ENCODE data around the gene USP54.

DNA sequence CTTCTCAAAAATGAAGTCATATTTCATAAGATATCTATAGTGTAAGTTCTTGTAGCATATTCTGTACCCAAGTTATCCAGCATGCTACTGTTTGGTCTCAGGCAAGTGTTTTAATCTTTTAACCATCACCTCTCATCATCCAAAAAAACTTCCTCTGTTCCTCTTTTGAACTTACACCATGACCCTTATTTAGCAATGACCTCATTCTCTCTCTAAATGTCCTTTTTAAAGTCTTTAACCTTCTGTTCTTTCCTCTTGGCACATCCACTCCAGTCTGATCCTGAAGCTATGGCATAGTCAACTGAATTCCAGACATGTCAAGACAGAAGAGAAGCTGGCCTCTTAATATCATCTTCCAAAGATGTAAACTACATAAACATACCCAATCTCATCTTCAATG is 121.6 kb downstream of the USP54 start:
- TF ChIP-seq, protein P1, sequence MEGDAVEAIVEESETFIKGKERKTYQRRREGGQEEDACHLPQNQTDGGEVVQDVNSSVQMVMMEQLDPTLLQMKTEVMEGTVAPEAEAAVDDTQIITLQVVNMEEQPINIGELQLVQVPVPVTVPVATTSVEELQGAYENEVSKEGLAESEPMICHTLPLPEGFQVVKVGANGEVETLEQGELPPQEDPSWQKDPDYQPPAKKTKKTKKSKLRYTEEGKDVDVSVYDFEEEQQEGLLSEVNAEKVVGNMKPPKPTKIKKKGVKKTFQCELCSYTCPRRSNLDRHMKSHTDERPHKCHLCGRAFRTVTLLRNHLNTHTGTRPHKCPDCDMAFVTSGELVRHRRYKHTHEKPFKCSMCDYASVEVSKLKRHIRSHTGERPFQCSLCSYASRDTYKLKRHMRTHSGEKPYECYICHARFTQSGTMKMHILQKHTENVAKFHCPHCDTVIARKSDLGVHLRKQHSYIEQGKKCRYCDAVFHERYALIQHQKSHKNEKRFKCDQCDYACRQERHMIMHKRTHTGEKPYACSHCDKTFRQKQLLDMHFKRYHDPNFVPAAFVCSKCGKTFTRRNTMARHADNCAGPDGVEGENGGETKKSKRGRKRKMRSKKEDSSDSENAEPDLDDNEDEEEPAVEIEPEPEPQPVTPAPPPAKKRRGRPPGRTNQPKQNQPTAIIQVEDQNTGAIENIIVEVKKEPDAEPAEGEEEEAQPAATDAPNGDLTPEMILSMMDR (conservative IDR thresholded peaks at IDR 0.05): no peak
- TF ChIP-seq ZFX (IDR thresholded peaks at IDR 0.05): no peak

All from C4-2B (cell line).